Transverse colon (tissue), 3 donors: ENCODE measurements around the gene XCL1.

ENCODE experiments used
- EP300 ChIP-seq: sonication (generic); formaldehyde crosslinking; IDR thresholded peaks from one replicate; pipeline ENCODE4 v1.6.1; 2017; ENCODE audit warnings: antibody characterized with exemption, low read depth
- POLR2A ChIP-seq: fragments of 450-650 bp; IDR thresholded peaks from one replicate; pipeline ENCODE4 v1.6.1; 2016; ENCODE audit warnings: antibody characterized with exemption, mild to moderate bottlenecking, moderate library complexity
- TF ChIP-seq, protein P1 (sequence below), 5 experiments: fragments of 200-600 bp in 3 of 5; fragments of 450-650 bp in 2 of 5; sonication (generic) in 3 of 5; IDR thresholded peaks; 1 replicate in 2 of 5; 2 replicates in 3 of 5; pipeline ENCODE4 v1.5.1; 2016 to 2017; ENCODE audit warnings: antibody characterized with exemption in 5 of 5, inconsistent platforms in 3 of 5, mild to moderate bottlenecking in 2 of 5, moderate library complexity in 1 of 5

- no peak for TF ChIP-seq EP300
- TF ChIP-seq, protein P1, sequence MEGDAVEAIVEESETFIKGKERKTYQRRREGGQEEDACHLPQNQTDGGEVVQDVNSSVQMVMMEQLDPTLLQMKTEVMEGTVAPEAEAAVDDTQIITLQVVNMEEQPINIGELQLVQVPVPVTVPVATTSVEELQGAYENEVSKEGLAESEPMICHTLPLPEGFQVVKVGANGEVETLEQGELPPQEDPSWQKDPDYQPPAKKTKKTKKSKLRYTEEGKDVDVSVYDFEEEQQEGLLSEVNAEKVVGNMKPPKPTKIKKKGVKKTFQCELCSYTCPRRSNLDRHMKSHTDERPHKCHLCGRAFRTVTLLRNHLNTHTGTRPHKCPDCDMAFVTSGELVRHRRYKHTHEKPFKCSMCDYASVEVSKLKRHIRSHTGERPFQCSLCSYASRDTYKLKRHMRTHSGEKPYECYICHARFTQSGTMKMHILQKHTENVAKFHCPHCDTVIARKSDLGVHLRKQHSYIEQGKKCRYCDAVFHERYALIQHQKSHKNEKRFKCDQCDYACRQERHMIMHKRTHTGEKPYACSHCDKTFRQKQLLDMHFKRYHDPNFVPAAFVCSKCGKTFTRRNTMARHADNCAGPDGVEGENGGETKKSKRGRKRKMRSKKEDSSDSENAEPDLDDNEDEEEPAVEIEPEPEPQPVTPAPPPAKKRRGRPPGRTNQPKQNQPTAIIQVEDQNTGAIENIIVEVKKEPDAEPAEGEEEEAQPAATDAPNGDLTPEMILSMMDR (IDR thresholded peaks at IDR 0.05): no peak
- no peak for TF ChIP-seq POLR2A
Observed at GRCh38 chr1:168589167-168589566, 12.8 kb downstream of the XCL1 start.
